ENCODE results near the gene PAMR1.

PAMR1 gene

DNA sequence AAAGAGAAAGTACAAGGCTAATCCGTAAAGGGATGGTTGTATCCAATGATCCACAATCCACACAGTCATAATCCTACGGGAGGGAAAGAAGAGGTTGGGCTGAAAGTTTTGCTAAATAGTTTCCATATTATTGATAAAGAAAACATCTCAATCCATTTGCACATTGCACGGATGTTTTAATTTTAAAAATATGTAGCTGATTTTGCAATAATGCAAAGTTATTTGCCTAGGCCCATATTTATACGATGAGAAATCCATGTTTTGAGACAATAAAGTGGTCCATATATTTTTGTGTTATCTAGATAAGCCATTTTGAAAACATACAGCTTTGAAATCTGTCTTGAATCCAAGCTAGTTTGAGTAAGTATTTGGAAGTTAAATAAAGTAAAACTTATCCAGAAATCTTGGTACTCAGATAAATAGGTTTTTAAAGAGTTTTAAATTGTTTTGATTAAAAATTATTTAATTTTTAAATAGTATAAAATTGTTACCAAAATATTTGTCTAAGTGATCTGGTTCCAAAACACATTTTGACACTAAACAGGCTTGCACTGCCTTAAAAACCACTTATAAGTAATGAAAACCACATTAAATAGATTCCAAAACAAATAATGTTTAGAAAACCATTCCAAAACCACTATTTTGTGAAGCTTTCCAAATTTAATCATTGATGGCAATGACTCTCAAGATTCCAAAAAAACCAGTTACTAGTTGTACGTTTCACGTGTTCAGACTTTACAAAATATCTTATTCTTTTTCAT is 38.2 kb upstream of the PAMR1 start:
- in situ Hi-C loops (cut with MboI; ENCODE audit: low pct_unique_long_range_greater_than_20kb, low sequenced_read_pairs, unreplicated experiment), result no loop called here
- TF ChIP-seq, protein P1, sequence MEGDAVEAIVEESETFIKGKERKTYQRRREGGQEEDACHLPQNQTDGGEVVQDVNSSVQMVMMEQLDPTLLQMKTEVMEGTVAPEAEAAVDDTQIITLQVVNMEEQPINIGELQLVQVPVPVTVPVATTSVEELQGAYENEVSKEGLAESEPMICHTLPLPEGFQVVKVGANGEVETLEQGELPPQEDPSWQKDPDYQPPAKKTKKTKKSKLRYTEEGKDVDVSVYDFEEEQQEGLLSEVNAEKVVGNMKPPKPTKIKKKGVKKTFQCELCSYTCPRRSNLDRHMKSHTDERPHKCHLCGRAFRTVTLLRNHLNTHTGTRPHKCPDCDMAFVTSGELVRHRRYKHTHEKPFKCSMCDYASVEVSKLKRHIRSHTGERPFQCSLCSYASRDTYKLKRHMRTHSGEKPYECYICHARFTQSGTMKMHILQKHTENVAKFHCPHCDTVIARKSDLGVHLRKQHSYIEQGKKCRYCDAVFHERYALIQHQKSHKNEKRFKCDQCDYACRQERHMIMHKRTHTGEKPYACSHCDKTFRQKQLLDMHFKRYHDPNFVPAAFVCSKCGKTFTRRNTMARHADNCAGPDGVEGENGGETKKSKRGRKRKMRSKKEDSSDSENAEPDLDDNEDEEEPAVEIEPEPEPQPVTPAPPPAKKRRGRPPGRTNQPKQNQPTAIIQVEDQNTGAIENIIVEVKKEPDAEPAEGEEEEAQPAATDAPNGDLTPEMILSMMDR (IDR thresholded peaks at IDR 0.05; ENCODE audit: extremely low read depth, insufficient read depth, missing control alignments), result no peak
- DNase-seq (ENCODE audit: low spot score), result no peak

DNA sequence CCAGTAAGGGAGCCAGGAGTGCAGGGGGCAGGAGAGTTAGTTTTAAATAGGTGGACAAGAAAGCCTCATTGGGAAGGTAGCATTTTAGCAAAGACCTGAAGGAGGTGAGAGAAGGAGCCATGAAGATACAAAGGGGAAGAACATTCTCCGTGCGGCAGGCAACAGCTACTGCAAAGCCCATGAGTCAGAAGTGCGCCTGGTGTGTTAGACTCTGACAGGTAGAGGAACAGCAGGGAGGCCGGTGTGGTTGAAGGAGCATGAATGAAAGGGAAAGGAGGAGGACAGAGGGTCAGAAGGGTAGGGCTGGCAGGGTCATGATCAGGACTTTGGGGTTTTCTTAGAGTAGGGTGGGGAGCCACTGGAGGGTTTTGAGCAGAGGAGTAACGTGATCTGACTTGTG is 34.5 kb upstream of the PAMR1 start:
- in situ Hi-C loops (cut with MboI; ENCODE audit: low pct_unique_long_range_greater_than_20kb, low sequenced_read_pairs, unreplicated experiment), result no loop called here
- TF ChIP-seq, protein P1 (IDR thresholded peaks at IDR 0.05; ENCODE audit: extremely low read depth, insufficient read depth, missing control alignments), result no peak
- DNase-seq (ENCODE audit: low spot score), result no peak

DNA sequence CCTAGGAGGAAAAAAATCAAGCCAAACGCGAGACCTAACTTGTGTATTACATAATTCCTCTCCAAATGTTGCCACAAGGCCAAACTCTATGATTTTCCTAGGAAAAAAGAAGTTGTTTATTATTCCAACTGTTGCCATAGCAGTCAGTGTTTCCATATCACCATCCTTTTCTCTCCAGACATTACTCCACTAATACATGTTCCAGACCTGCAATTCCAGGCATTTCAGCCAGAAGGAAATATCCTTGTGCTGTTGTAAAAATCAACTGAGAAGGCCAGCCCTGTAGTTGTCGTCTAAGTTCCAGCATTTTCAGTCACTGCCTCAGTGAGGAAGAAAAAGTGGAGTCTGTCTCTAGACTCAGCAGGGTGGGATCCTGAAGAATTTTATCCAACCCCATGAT is 33.1 kb upstream of the PAMR1 start:
- TF ChIP-seq, protein P1 (IDR thresholded peaks at IDR 0.05; ENCODE audit: extremely low read depth, insufficient read depth, missing control alignments), result no peak
- DNase-seq (ENCODE audit: low spot score), result no peak
- in situ Hi-C loops (cut with MboI; ENCODE audit: low pct_unique_long_range_greater_than_20kb, low sequenced_read_pairs, unreplicated experiment), result no loop called here

DNA sequence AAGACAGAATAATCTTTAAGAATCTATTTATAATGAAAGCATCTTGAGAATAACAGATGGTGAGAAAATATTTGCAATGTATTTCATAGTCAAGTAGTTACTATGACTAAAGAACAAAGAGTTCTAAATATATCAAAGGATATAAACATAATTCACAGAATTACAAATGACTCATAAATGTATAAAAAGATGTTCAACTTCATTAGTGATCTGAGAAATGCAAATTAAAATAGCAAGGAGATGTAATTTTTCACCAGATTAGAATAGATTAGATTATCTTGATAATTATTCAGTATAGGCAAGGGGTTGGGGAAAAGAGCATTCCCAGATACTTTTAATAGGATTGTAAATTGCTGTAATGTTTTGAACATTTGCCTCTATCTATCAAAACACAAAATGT is 30.1 kb upstream of the PAMR1 start:
- DNase-seq (ENCODE audit: low spot score), result no peak
- in situ Hi-C loops (cut with MboI; ENCODE audit: low pct_unique_long_range_greater_than_20kb, low sequenced_read_pairs, unreplicated experiment), result no loop called here
- TF ChIP-seq, protein P1 (IDR thresholded peaks at IDR 0.05; ENCODE audit: extremely low read depth, insufficient read depth, missing control alignments), result no peak

DNA sequence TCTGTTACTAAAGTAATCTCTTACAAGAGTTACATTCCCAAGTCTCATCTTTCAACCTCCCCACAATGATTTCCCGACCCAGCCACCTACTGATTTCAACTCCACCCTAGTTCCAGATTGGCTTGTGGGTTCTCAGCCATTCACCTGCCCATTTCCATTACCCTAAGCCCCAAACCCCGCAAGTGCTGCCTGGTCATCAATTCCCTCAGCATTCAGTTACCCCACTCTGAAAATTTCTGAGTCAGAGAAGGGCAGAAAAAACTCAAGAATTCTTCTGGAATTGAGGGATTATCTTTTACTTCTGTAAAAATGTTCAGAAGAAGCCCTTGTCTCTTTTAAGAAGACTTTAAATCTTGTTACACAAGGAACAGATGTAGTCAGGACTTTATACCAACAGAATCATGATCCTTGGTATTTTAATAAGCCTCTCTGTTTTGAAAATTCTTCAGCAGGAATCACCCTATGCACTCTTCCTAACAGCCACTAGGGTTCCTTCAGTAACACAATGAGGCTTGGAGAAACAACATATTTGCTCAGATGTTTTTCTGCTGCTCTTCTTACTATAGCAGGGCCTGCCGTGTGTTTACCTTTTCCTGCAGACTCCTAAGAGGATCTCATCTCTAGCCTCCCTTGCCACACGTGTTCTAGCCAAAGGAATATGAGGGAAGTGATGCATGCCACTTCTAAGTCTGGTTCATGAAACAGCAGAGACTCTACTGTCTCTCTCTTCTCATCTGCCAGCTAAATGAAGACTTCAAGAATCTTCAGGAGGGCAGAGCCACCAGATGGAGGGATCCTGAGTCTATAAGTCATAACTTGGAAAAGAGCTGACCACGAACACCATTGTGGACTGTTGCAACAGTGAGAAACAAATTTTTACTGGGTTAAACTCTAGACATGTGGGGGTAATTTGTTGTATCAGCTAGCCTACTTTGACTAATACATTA is 29.3 kb upstream of the PAMR1 start:
- TF ChIP-seq, protein P1 (IDR thresholded peaks at IDR 0.05; ENCODE audit: extremely low read depth, insufficient read depth, missing control alignments), result no peak
- DNase-seq (ENCODE audit: low spot score), result no peak
- in situ Hi-C loops (cut with MboI; ENCODE audit: low pct_unique_long_range_greater_than_20kb, low sequenced_read_pairs, unreplicated experiment), result no loop called here

DNA sequence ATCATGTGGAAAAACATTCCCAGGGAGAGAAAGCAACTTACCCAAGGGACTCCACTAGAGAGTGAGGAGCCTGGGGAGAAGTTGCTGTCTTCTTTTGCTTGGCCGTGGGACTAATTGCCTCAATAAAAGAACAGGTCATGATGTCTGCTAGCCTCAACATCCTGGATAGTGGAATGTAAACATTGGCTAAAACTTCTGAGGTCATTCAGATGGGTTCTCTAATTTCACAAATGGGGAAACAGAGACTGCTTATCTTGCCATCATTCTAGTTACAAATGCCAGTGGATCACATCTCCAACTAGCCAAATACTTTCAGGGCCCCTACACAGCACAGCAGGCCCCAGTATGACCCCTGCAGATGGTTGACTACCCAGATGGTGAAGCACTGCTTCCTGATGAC is 28.4 kb upstream of the PAMR1 start:
- in situ Hi-C loops (cut with MboI; ENCODE audit: low pct_unique_long_range_greater_than_20kb, low sequenced_read_pairs, unreplicated experiment), result no loop called here
- no peak for DNase-seq (ENCODE audit: low spot score)
- TF ChIP-seq, protein P1 (IDR thresholded peaks at IDR 0.05; ENCODE audit: extremely low read depth, insufficient read depth, missing control alignments), result no peak

Measured in GM13977 (cell line).